CD14-positive monocyte (primary cell): ENCODE data around the gene ARHGAP15. TPM values are rescaled to one million over a fixed set of nuclear protein-coding genes. Genes with fewer than 3 reads are reported as not detected.

ENCODE experiments used
- DNase-seq, 3 donors: peaks; one replicate each; pipeline ENCODE4 v3.0.0-alpha.2; 2011 to 2022
- H2AFZ ChIP-seq: 2 replicates; pipeline ENCODE4 v1.6.0; 2012; ENCODE audit warnings: mild to moderate bottlenecking, low read depth, low read length, inconsistent platforms; ENCODE audit not compliant: insufficient read depth, poor library complexity, severe bottlenecking
- H3K27ac ChIP-seq, 2 donors: 1 replicate in 1 of 2; 2 replicates in 1 of 2; pipeline ENCODE4 v1.5.1; 2012 to 2013; ENCODE audit warnings: low read length in 2 of 2, control low read depth in 1 of 2, inconsistent platforms in 1 of 2, low read depth in 1 of 2, mild to moderate bottlenecking in 1 of 2
- H3K27me3 ChIP-seq, 2 donors: one replicate each; pipeline versions ENCODE4 v1.6.0 to v1.6.1; 2011 to 2013; ENCODE audit warnings: low read length in 2 of 2; ENCODE audit not compliant: control insufficient read depth in 2 of 2, insufficient read depth in 2 of 2
- H3K36me3 ChIP-seq, 2 donors: replicated peaks in 1 of 2; 1 replicate in 1 of 2; 2 replicates in 1 of 2; pipeline versions ENCODE4 v1.5.1 to v1.6.1; 2012 to 2013; ENCODE audit warnings: low read length in 2 of 2, control low read depth in 1 of 2, inconsistent platforms in 1 of 2, mild to moderate bottlenecking in 1 of 2; ENCODE audit not compliant: insufficient read depth in 2 of 2, control insufficient read depth in 1 of 2
- H3K4me1 ChIP-seq, 2 donors: 1 replicate in 1 of 2; 2 replicates in 1 of 2; pipeline versions ENCODE4 v1.5.1 to v1.6.1; 2012 to 2013; ENCODE audit warnings: low read length in 2 of 2, control low read depth in 1 of 2, inconsistent platforms in 1 of 2, mild to moderate bottlenecking in 1 of 2, moderate library complexity in 1 of 2; ENCODE audit not compliant: insufficient read depth in 2 of 2, control insufficient read depth in 1 of 2
- H3K4me2 ChIP-seq: replicated peaks from 2 replicates; pipeline ENCODE3; 2012; ENCODE audit warnings: low read length, moderate library complexity, mild to moderate bottlenecking; ENCODE audit not compliant: poor library complexity, severe bottlenecking; ENCODE audit errors: extremely low read depth
- H3K4me3 ChIP-seq, 3 experiments: fragments of 200-600 bp in 1 of 3; sonication (generic) in 1 of 3; replicated peaks in 1 of 3; 1 replicate in 2 of 3; 2 replicates in 1 of 3; pipeline ENCODE4 v1.5.1; 2011 to 2013; ENCODE audit warnings: low read length in 3 of 3, mild to moderate bottlenecking in 3 of 3, control low read depth in 2 of 3, low read depth in 2 of 3, inconsistent platforms in 1 of 3, moderate library complexity in 1 of 3
- H3K79me2 ChIP-seq: 2 replicates; pipeline ENCODE4 v1.6.0; 2012; ENCODE audit warnings: mild to moderate bottlenecking, control low read depth, inconsistent platforms, low read length, moderate library complexity; ENCODE audit not compliant: insufficient read depth
- H3K9ac ChIP-seq: 2 replicates; pipeline ENCODE4 v1.6.0; 2017; ENCODE audit warnings: low read length, mild to moderate bottlenecking; ENCODE audit not compliant: insufficient read depth, poor library complexity, severe bottlenecking
- H3K9me3 ChIP-seq, 2 donors: replicated peaks in 1 of 2; 1 replicate in 1 of 2; 2 replicates in 1 of 2; pipeline versions ENCODE4 v1.5.1 to v1.6.1; 2012 to 2013; ENCODE audit warnings: low read length in 2 of 2, control low read depth in 1 of 2; ENCODE audit not compliant: control insufficient read depth in 1 of 2, insufficient read depth in 1 of 2
- H4K20me1 ChIP-seq: 2 replicates; pipeline ENCODE4 v1.6.0; 2012; ENCODE audit warnings: mild to moderate bottlenecking, low read length, control low read depth, moderate library complexity; ENCODE audit not compliant: insufficient read depth
- H3K27ac Mint-ChIP-seq, 7 donors: one replicate each; pipeline ENCODE4 v1.8.0; 2020; ENCODE audit warnings: mild to moderate bottlenecking in 7 of 7, mixed read lengths in 7 of 7, moderate library complexity in 6 of 7, inconsistent platforms in 2 of 7
- H3K27me3 Mint-ChIP-seq, 3 donors: one replicate each; pipeline ENCODE4 v1.8.0; 2021 to 2022; ENCODE audit warnings: low read depth in 3 of 3, mild to moderate bottlenecking in 3 of 3, mixed read lengths in 3 of 3, moderate library complexity in 3 of 3, inconsistent platforms in 1 of 3
- H3K36me3 Mint-ChIP-seq, 2 donors: one replicate each; pipeline ENCODE4 v1.8.0; 2020; ENCODE audit warnings: mixed read lengths in 2 of 2, inconsistent platforms in 1 of 2, mild to moderate bottlenecking in 1 of 2
- H3K4me1 Mint-ChIP-seq: one replicate; pipeline ENCODE4 v1.8.0; 2020; ENCODE audit warnings: mild to moderate bottlenecking, mixed read lengths
- H3K4me3 Mint-ChIP-seq, 2 donors: one replicate each; pipeline ENCODE4 v1.8.0; 2020; ENCODE audit warnings: mild to moderate bottlenecking in 2 of 2, mixed read lengths in 2 of 2, moderate library complexity in 1 of 2
- H3K9me3 Mint-ChIP-seq, 7 donors: one replicate each; pipeline ENCODE4 v1.8.0; 2020 to 2022; ENCODE audit warnings: mixed read lengths in 7 of 7, mild to moderate bottlenecking in 6 of 7, moderate library complexity in 6 of 7, inconsistent platforms in 2 of 7
- CTCF ChIP-seq: fragments of 200-600 bp; IDR thresholded peaks from one replicate; pipeline ENCODE4 v1.8.0; 2022; ENCODE audit warnings: antibody characterized with exemption, mild to moderate bottlenecking
- WGBS: methylation state at CpG from one replicate; pipeline ENCODE4 v1.1.5; 2013; ENCODE audit warnings: missing lambda C conversion rate; ENCODE audit not compliant: insufficient coverage; 5-methylcytosine and 5-hydroxymethylcytosine counted together
- intact Hi-C, 2 donors: fragments of 100-400 bp; cut with micrococcal nuclease; formaldehyde crosslinking; loops; one replicate each; pipeline versions ENCODE4 v1.15.0 to v1.15.1; 2023
- polyA plus RNA-seq, 3 donors: library from polyadenylated mRNA; depleted of rRNA in 1 of 3; unstranded in 2 of 3; stranded (reverse) in 1 of 3; fragments of 300-500 nt in 2 of 3; fragments of >200 nt in 1 of 3; fragmentation: Illumina TruSeq in 2 of 3; gene quantifications; 1 replicate in 2 of 3; 2 replicates in 1 of 3; pipeline ENCODE4 v1.2.3, GENCODE V29; 2012 to 2021

Gene ARHGAP15
- polyA plus RNA-seq, 3 donors = 35.4 to 50.9 (median 50.7) TPM

GRCh38 chr2:143246815-143247744, 117.9 kb downstream of the ARHGAP15 start:
- Histone ChIP-seq H3K79me2 (peaks cover 10% of the 10 kb centered on the region), H4K20me1 (peaks cover 5% of the 10 kb centered on the region), H3K27me3 (no peaks in the 10 kb centered on the region), H3K9me3 (no peaks in the 10 kb centered on the region), H3K9ac (no peak overlapping the region), H3K4me2 (no peak overlapping the region), H3K4me3 (no peak overlapping the region), H3K4me1 (peaks cover 9 to 12% of the 10 kb centered on the region in 2 donors), H3K36me3 (peaks cover 4 to 35% of the 10 kb centered on the region in 2 donors), H2AFZ (no peak overlapping the region), H3K27ac (no peak overlapping the region)
- no peak for TF ChIP-seq CTCF
- Mint-ChIP-seq H3K27me3 (no peaks in the 10 kb centered on the region), H3K4me3 (no peak overlapping the region), H3K27ac (peak overlapping the region in 2 of 7 donors; percentile 30 to 55), H3K9me3 (no peaks in the 10 kb centered on the region), H3K4me1 (peaks cover 9% of the 10 kb centered on the region), H3K36me3 (peaks cover 11 to 20% of the 10 kb centered on the region in 2 donors)
- intact Hi-C loops = no loop called here
- 77% methylated on average over 7 of the region's 10 CpGs for WGBS
- DNase-seq = no peak

- Histone ChIP-seq H3K4me2 (no peak overlapping the region), H2AFZ (no peak overlapping the region), H3K27me3 (no peaks in the 10 kb centered on the region), H3K79me2 (peaks cover 13% of the 10 kb centered on the region), H3K4me1 (peaks cover 9 to 12% of the 10 kb centered on the region in 2 donors), H3K9me3 (no peaks in the 10 kb centered on the region), H4K20me1 (peaks cover 5% of the 10 kb centered on the region), H3K9ac (no peak overlapping the region), H3K4me3 (no peak overlapping the region), H3K36me3 (peaks cover 2 to 42% of the 10 kb centered on the region in 2 donors), H3K27ac (no peak overlapping the region)
- peaks cover 13 to 22% of the 10 kb centered on the region in 2 donors for H3K36me3 Mint-ChIP-seq
- intact Hi-C loops = no loop called here
- no peaks in the 10 kb centered on the region for H3K9me3 Mint-ChIP-seq
- H3K4me3 Mint-ChIP-seq = no peak overlapping the region
- WGBS = 100% methylated on average over 1 of the region's 5 CpGs
- H3K4me1 Mint-ChIP-seq = peaks cover 9% of the 10 kb centered on the region
- no peaks in the 10 kb centered on the region for H3K27me3 Mint-ChIP-seq
- no peak overlapping the region for H3K27ac Mint-ChIP-seq
- DNase-seq = no peak
- no peak for TF ChIP-seq CTCF
Measured at GRCh38 chr2:143248631-143249030, 119.4 kb downstream of the ARHGAP15 start.
